LHCN-M2 (cell line): Measurements from ENCODE around the gene RSPH1. TPM values are rescaled to one million over a fixed set of nuclear protein-coding genes. Genes with fewer than 3 reads are reported as not detected.

Experiments
- DNase-seq: peaks from one replicate; pipeline ENCODE4 v3.0.0-alpha.2; 2012; ENCODE audit warnings: low read depth
- total RNA-seq: library from RNA; depleted of rRNA; stranded (reverse); fragments of >200 nt; gene quantifications from 2 replicates; pipeline ENCODE4 v1.2.3, GENCODE V29; 2014

The RSPH1 gene
- total RNA-seq, 1 experiment from 2014 or later, result not detected

DNA sequence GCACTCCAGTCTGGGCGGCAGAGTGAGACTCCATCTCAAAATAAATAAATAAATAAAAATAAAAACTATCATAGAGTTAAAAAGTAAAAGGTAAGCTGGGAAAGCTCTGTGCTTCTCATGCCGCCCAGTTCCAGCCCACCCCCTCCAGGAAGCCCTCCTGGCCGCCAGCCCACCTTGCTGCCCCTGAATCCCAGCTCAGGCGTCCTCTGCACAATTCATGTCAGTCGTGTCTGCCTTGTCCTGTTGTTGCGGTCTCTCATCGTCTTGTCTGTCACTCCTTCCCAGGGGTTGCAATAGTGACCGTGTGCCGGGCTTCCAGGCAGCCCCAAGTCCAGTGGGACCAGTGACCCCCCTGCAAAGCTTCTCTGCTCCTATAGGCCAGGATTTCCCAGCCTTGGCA lies 44.1 kb downstream of the RSPH1 start:
- DNase-seq, result no peak

DNA sequence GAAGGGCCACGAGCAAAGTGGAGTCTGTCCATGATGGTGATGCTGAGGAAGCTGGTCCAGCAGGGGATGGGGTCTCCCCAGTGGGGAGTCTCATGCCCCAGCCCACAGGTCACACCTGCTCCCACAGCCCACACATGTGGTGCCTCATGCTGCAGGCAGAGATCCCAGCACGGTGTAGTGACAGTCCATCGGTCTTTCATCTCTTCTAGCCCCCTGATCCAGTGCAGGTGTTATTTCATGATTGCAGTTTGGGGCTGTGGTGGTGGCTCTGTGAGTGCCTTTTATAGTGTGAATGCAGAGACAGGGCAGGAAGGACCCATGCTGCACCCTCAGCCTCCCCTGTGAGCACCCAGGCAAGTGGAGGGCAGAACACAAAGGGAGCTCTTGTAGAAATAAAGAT lies 47.3 kb downstream of the RSPH1 start:
- no peak for DNase-seq

DNA sequence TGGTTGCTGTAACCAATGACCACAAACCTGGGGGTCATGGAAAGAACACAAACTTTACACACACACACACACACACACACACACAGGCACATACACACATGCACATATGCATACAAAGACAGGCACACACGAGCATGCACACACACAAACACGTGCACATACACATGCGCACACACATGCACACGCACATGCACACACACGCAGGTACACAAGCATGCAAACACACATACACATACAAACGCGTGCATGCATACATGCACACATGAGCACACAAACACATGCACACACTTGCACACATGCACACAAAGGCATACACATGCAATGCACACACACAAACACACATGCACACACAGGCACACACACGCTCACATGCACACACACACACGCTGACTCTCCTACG lies 48.3 kb downstream of the RSPH1 start:
- no peak for DNase-seq

DNA sequence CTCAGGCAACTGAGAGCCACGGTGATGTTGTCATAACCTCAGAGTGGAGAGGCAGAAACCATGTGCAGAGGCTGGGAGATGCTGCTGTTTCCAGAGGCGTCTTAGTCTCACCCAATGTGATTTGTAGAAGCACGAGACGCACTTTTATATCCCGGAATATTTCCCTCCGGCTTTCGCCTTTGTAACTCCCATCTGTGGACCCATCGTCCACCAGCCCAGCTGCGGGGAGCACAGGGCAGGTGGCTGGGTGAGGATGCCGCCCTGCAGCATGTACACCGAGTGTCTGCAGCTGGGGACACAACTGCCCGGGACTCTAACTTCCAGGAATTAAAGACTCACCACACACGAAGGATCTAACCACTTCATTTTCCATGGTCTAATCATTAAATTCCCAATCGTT lies 48.8 kb downstream of the RSPH1 start:
- DNase-seq, result no peak

DNA sequence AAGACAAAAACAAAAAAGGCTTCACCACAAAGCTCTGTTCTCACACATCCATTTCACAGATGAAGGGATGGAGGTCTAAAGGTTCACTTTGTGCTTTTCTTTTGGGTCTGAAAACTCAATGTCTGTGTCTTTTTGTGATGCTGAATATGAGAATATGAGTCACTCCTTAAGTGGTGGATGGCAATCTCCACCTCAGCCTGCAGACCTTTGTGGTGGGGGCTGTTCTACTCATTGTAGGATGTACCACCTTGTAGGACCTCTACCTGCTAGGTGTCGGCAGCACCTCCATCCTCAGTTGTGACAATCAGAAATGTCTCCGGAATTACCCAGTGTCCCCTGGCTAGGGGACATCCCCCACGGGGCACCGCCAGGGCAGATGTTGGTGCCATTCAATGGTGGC lies 49.5 kb downstream of the RSPH1 start:
- no peak for DNase-seq

DNA sequence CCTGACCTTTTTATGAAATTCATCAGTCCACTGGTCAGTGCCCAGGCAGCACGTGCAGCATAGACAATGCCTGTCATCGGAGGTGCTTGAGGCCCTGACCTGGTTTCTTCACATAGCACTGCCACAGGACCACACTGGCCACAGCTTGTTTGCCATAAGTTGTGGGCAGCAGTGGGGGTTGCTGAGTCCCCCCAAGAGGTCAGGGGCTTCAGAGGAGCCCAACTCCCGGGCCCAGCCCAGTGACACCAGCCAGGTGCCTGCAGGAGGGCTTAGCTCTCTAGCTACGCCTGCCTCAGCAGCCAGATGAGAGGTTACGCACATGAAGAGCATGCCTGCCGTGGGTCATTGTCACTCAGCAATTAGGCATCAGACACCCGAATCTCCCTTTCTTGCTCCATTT lies 50.7 kb downstream of the RSPH1 start:
- DNase-seq, result no peak

DNA sequence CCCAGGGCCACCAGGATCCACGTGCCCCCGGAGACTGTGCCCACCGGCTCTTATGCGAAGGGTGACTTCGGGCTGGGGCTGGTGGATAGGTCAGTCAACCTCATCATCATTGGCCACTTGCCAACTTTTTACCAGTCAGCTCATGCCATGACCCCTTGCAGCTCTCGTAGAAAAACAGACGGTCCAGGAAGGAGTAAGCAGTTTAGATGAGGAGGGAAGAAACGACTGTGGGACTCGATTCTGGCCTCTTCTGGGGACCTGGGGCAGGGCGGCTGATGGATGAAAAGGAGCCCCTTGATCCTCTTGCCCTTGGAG lies 51.3 kb downstream of the RSPH1 start:
- no peak for DNase-seq

DNA sequence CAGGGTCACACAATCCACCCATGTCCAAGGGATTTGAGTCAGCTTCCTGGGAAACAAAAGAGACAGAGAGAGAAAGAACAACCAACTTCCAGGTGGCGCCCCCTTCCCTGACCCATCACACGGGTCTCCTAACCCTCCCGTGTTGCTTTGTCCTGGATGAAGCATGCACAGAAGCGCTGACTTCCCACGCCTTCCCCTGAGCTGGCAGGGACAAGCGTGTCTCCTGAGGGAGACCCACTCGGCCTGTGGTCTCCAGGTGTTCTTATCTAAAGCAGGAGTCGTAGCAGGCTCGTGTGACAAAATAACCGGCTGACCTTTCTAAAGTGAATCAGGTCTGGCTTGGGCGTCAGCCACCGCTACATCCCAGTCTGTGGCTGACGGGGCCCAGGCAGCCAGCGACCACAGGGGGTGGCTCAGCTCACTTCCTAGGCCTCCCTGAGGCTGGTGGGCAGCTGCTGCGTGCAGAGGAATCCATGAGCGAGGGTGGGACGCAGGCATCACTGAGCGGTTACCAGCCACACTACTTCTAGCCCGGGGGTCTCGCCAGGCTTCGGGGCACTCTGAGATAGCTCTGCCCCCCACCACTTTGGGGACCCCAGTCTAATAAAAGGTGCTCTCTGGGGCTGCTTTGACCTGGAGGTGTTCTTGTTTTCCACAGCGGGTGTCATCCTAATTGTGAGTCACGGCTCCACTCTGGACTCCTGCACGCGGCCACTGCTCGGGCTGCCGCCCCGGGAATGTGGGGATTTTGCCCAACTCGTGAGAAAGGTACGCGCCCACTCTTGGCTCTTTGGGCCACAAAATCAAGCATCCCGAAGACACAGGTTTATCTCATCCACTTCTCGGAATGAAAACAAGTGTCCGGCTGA lies 51.9 kb downstream of the RSPH1 start:
- DNase-seq, result no peak

DNA sequence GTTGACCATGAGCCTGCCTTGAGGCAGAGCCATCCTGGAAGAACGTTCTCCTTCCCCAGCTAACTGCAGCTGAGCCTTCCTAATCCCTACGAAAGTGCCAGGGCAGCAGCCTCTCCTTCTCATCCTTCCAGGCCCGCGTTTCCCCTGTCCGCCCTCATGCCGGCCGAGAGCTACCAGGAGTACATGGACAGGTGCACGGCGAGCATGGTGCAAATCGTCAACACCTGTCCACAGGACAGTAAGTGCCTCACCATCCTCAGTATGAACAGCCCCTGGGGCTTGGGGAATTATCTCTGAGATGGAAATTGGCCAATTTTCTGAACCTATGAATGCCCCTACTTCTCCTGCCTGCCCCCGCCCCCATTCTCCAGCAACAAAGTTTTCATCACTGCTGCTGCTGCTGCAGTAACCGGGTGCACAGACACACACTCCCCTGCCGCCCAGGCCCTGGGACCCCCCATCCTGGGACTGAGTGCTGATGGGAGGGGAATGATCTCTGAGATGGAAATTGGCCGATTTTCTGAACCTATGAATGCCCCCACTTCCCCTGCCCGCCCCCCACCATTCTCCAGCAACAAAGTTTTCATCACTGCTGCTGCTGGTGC lies 52.7 kb downstream of the RSPH1 start:
- no peak for DNase-seq

DNA sequence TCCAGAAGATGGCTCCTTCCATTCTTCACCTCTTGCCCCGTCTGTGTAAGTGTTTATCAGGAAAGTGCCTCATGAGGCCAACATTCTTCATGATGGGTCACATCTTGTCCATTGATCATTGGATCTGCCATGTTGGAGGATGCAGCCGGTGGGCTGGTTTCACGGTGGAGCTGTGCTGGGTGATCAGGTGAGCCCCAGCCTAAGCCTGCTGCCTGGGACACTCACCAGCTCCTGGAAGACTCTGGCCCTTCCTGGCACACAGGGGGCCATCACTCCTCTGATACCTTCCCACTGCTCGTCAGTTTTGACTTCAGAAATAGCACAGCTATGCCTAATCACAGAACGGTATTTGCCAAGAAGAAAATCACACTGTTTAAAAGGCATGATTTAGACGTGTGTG lies 54.1 kb downstream of the RSPH1 start:
- DNase-seq, result no peak

DNA sequence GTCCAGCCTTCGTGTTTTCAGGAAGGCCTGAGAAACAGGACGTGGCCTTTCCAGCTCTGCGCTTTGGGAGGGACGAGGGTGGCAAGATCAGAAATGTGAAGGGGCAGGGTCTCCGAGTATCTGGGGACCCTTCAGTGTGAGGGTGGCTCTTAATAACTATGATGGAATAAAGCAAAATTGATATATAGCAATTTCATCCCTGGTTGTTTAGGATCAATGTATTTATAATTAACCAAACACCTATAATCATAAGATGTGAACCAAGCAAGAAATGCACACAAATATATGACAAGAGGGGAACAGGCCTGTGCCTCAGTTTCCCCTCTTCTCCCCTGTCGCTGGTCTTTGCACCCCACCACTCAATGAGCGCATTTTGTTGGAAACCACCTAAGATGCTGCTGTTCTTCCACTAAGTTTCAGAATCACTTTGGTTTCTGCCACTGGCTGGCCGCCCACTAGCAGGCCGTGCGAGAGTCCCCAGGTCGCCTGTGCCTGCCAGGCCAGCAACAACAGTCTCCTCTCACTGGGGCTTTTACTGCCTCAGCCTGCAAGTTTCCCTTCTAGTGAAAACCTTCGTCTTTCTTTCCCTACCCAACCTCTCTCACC lies 55.7 kb downstream of the RSPH1 start:
- no peak for DNase-seq

DNA sequence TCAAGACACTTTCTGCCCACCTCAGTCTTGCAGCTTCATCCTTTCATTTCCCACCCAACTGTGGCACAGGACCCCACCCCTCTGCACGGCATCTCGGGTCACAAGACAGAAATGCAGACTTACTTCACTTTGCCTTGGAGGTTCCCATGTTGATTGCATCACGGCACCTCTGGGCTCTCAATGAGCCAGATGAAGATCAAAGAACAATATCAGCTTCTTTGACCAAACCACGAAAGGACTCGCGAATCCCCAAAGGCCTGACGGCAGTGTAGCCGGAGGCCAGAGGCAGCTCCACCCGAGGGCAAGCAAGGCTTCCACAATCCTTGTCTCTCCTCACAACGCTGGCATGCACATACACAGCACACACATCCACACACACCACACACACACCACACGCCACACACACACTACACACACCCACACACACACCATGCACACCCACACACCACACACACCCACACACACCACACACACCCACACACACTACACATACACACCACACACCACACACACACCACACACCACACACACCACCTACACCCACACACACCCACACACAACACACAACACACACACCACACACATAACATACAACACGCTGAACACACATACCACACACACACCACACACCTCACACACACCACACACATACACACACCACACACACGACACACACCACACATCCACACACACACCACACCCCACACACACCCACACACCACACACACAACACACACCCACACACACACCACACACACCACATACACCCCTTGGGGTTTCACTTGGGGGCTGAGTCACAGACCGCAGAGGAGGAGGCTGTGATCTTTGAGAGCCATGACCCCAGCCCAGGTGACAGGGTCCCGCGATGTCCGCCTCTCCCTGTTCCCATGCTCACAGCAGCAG lies 56.5 kb downstream of the RSPH1 start:
- no peak for DNase-seq

DNA sequence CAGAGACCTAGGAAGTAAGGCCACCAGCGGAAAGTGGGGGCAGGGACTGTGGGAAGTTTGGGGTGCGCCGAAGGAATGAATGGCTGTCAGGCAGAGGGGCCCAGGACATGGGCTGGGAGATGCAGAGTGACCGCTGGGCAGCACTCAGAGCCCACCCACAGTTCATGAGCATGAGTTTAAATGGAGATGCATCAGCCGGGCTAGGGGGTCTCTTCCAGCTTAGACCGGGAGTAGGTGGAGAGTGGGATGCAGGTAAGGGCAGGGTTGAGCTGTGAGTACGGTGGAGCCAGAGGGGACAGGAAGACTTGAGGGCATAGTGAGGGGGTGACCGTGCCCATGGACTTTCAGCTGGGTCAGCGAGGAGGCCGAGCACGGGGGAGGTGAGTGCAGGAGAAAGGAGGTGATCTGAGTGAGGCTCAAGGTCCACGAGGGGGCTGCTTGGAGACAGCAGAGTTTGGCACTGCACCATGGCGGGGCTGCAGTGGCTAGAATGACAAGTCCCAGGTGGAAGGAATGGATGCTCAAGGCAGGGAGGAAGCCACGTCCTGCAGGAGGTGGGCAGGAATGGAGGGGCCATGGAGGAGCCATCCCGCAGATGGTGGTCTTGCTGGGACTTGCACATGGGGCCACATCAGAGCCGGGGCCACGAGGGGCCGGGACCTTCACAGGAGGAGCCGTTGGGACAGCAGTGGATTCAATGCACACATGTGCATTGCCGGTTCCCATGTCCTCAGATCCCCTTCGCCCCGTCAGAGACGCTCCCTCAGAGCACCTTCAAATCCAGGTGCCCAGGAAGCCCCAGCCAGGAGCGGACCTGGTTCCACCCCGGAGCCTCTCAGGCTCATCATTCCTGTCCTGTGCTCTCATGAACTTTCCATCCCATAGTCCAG lies 57.5 kb downstream of the RSPH1 start:
- DNase-seq, result no peak

DNA sequence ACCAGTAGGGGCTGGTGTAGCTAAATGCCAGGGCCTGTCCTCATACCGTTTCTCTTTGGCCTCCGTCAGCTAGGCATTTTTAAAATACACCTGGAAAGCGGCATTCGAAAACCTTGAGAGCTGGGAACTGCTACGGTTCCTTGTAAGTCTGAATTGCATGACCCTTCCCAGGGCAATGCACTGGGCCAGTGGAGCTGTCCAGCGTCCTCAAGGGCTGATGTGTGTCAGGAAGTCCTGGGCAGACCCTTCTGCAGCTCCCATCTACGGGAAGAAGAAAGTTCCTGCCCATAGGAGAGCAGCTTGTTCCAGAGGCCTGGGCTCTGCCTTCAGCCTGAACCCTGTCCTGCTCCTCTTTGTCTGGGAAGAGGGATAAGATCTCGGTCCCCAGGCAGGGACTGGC lies 58.2 kb downstream of the RSPH1 start:
- no peak for DNase-seq

DNA sequence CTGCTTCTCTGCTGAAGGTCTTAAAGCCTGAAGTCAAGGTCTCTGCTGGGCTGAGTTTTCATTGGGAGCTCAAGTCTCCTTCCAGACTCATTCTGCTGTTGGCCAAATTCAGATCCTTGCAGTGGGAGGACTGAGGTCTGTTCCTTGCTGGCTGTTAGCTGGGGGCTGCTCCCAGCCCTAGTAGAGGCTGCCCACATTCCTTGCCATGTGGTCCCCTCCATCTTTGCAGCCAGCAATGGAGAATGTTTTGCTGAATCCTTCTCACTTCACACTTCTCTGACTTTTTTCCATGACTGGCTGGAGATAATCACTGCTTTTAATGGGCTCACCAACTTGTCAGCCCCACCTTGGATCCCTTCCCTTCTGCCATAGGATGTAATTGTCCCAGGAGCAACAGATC lies 59.1 kb downstream of the RSPH1 start:
- DNase-seq, result no peak

DNA sequence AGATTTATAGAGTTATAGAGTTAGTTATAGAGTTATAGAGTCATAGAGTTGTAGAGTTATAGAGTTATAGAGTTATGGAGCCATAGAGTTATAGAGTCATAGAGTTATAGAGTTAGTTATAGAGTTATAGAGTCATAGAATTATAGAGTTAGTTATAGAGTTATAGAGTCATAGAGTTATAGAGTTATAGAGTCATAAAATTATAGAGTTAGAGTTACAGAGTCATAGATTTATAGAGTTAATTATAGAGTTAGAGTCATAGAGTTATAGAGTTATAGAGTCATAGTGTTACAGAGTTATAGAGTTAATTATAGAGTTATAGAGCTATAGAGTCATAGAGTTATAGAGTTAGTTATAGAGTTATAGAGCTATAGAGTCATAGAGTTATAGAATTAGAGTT lies 60.2 kb downstream of the RSPH1 start:
- DNase-seq, result no peak

DNA sequence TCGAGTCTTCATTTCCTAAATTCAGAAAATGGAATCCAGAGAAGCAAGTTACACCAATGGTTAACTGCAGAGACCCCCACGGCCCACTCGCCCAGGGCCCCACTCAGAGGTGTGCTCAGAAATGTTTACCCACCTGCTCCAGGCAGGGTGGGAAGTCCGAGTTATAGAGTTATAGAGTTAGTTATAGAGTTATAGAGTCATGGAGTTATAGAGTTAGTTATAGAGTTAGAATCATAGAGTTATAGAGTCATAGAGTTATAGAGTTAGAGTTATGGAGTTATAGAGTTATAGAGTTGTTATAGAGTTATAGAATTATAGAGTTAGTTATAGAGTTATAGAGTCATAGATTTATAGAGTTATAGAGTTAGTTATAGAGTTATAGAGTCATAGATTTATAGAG lies 60.6 kb downstream of the RSPH1 start:
- no peak for DNase-seq

DNA sequence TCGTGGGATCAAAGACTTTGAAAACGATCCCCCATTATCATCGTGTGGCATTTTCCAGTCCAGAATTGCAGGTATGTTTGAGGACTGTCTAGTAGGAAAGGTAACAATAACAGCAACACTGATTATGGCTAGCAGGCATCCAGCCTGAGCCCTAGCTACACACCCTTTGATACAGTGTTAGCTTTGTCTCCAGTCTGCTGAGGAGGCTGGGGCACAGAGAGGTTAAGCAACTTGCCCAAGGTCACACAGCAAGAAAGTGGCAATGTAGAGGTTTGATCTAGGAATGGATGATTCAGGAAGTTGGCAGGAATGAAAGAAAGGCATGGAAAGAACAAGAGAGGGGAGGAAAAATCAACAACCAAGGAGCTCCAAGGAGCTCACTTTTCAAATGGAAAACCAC lies 61.1 kb downstream of the RSPH1 start:
- DNase-seq, result no peak

DNA sequence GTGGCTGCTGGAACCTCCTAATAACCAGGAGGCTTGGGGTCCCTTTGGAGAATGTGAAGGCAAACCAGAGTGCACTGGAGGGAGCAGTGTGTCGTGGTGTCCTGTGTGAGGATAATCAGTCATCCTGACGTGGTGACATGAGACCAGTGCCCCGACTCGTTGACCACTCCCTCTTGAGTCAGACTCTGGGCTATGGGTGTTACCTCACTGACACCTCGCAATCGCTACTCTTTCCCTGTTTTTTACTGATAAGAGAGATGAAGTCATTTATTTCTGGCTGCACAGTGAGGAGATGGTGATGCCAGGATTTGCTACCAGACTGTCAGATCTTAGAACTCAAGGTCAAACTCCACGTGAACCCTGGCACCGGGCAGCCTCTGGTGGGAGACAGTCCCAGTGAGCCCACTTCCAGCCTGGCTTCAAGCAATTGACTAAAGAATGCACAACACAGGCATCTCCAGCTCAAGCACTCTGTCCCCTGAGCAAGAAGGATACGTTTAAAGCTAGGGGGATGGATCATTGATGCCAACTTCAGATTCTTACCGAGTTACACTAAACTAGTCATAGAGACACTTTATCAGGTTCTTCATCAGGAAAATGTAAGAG lies 62.0 kb downstream of the RSPH1 start:
- DNase-seq, result no peak

DNA sequence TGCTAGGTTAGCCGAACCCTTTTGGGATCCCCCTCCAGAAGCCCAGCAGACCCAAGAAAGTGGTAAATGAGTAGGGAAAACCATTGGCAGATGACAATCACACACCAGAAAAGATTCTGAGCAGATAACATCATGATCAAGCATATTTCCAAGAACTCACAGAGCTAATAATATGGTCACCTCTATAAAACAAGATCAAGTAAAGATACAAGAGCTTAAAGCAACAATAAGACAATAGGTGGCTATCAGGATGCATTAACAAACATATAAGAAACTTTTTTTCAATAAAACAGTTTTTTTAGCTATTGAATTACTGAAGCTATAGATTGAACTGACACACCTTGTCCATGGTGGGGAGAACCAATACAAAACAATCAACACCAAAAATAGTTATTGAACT lies 63.3 kb downstream of the RSPH1 start:
- no peak for DNase-seq

DNA sequence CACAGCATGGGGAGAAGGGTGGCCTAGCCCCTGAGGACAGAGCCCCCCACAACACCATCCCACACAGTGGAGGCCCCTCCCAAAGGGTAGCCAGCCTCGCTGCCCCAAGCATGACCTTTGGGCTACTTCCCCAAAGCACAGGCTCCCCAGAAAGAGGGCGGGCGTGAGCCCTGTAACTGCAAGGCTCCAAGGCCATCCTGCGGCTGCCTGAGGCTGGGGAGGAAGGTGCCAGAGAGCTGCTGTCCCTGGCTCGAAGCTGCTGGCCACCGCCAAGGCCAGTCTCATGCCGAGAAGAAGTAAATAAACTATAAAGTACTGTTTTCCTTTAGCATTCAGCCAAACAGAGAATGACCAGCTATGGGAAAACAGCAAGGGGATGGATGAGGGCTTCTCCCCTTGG lies 64.8 kb downstream of the RSPH1 start:
- no peak for DNase-seq
